A549 (cell line): ENCODE data around the gene SPSB1. TPM values are rescaled to one million over a fixed set of nuclear protein-coding genes. Genes with fewer than 3 reads are reported as not detected.

Experiments
- ATAC-seq, 2 experiments: fragments of 200-7000 bp in 1 of 2; fragments of >200 bp in 1 of 2; cut with Nextera tagmentation in 1 of 2; cut with Tn5 transposase in 1 of 2; 3 replicates each; pipeline versions ENCODE4 v1.8.0 to v1.9.1; 2018 to 2020; ENCODE audit warnings: mild to moderate bottlenecking in 1 of 2, moderate library complexity in 1 of 2
- CTCF ChIA-PET: fragments of 300-600 bp; sonication (Branson Sonifier 250); formaldehyde crosslinking; extraction: SDS; loops from one replicate; lab custom pipeline; 2021; ENCODE audit warnings: antibody characterized with exemption, inconsistent platforms; lab: Yijun Ruan, JAX
- POLR2A ChIA-PET: fragments of 350-600 bp; formaldehyde crosslinking; extraction: SDS; loops from one replicate; lab custom pipeline; 2021; ENCODE audit warnings: antibody characterized with exemption, inconsistent platforms; lab: Yijun Ruan, JAX
- DNase-seq, 2 experiments: peaks; one replicate each; pipeline versions ENCODE4 v3.0.0 to v3.0.0-alpha.2; 2011 to 2016; ENCODE audit warnings: low read depth in 1 of 2, low spot score in 1 of 2
- FAIRE-seq: peaks from 2 replicates; lab custom pipeline; 2011; peaks lifted over from hg19 to GRCh38; lab: Jason Lieb, UNC
- H3K27ac ChIP-seq, 2 experiments: fragments of >200 bp; sonication (Bioruptor Twin); formaldehyde crosslinking; 3 replicates each; pipeline ENCODE4 v1.5.1; 2016 to 2017
- H3K4me1 ChIP-seq: fragments of >200 bp; sonication (Bioruptor Twin); formaldehyde crosslinking; 3 replicates; pipeline ENCODE4 v1.6.1; 2016
- H3K4me2 ChIP-seq: fragments of >200 bp; sonication (Bioruptor Twin); formaldehyde crosslinking; 3 replicates; pipeline ENCODE4 v1.6.1; 2016
- H3K4me3 ChIP-seq: fragments of >200 bp; sonication (Bioruptor Twin); formaldehyde crosslinking; 3 replicates; pipeline ENCODE4 v1.5.1; 2016
- H3K9me3 ChIP-seq: fragments of >200 bp; sonication (Bioruptor Twin); formaldehyde crosslinking; 3 replicates; pipeline ENCODE4 v1.6.1; 2016
- CBX8 ChIP-seq: fragments of 200-600 bp; sonication (generic); IDR thresholded peaks from 2 replicates; pipeline ENCODE4 v1.6.1; 2016
- CEBPB ChIP-seq, 2 experiments: fragments of >200 bp in 1 of 2; sonication (Bioruptor Twin) in 1 of 2; formaldehyde crosslinking in 1 of 2; IDR thresholded peaks; 2 replicates each; pipeline ENCODE4 v1.6.1; 2012 to 2016
- CHD4 ChIP-seq: fragments of 200-600 bp; sonication (generic); IDR thresholded peaks from 2 replicates; pipeline ENCODE4 v1.6.1; 2016; ENCODE audit warnings: antibody characterized with exemption, mild to moderate bottlenecking, borderline replicate concordance
- CTCF ChIP-seq: fragments of >200 bp; sonication (Bioruptor Twin); formaldehyde crosslinking; IDR thresholded peaks from 3 replicates; pipeline ENCODE4 v1.5.1; 2016
- EHF ChIP-seq: fragments of 250-450 bp; sonication (Bioruptor Pico); IDR thresholded peaks from 2 replicates; pipeline ENCODE4 v1.5.0; 2020; ENCODE audit warnings: mild to moderate bottlenecking
- ELK1 ChIP-seq: fragments of 150-350 bp; IDR thresholded peaks from 2 replicates; pipeline ENCODE4 v1.6.1; 2014; ENCODE audit warnings: low read depth, mild to moderate bottlenecking, low read length
- EP300 ChIP-seq, 2 experiments: fragments of >200 bp; sonication (Bioruptor Twin); formaldehyde crosslinking; IDR thresholded peaks; 2 replicates in 1 of 2; 3 replicates in 1 of 2; pipeline ENCODE4 v1.6.1; 2016 to 2017
- GATA3 ChIP-seq: IDR thresholded peaks from 2 replicates; pipeline ENCODE4 v1.6.1; 2012; ENCODE audit warnings: borderline replicate concordance
- HEYL ChIP-seq: fragments of 250-450 bp; sonication (Bioruptor Pico); IDR thresholded peaks from 2 replicates; pipeline ENCODE4 v1.8.0; 2021; ENCODE audit warnings: mild to moderate bottlenecking, moderate library complexity
- KDM5A ChIP-seq: fragments of 200-600 bp; sonication (generic); IDR thresholded peaks from 2 replicates; pipeline ENCODE4 v1.6.1; 2016; ENCODE audit warnings: antibody characterized with exemption, mild to moderate bottlenecking
- MAFK ChIP-seq: fragments of 450-650 bp; IDR thresholded peaks from 2 replicates; pipeline ENCODE4 v1.6.1; 2014; ENCODE audit not compliant: partially characterized antibody
- NPAS2 ChIP-seq: fragments of 250-450 bp; sonication (Bioruptor Pico); IDR thresholded peaks from 2 replicates; pipeline ENCODE4 v1.8.0; 2022; ENCODE audit warnings: mild to moderate bottlenecking, moderate library complexity, borderline replicate concordance
- NR3C1 ChIP-seq: fragments of >200 bp; sonication (Bioruptor Twin); formaldehyde crosslinking; IDR thresholded peaks from 3 replicates; pipeline ENCODE4 v1.6.1; 2017
- POLR2AphosphoS2 ChIP-seq: conservative IDR thresholded peaks from 2 replicates; pipeline ENCODE4 v1.6.1; 2012; ENCODE audit warnings: low read length, improper control_type of control experiment, inconsistent platforms
- SREBF2 ChIP-seq: fragments of 450-650 bp; IDR thresholded peaks from 2 replicates; pipeline ENCODE4 v1.6.1; 2014; ENCODE audit warnings: mild to moderate bottlenecking, moderate library complexity
- TFCP2L1 ChIP-seq: fragments of 250-450 bp; sonication (Bioruptor Pico); IDR thresholded peaks from 2 replicates; pipeline ENCODE4 v1.5.0; 2021; ENCODE audit warnings: mild to moderate bottlenecking
- TP53 ChIP-seq: fragments of 250-450 bp; sonication (Bioruptor Pico); IDR thresholded peaks from 2 replicates; pipeline ENCODE4 v1.5.0; 2021; ENCODE audit warnings: mild to moderate bottlenecking, moderate library complexity
- whole genome bisulfite sequencing: methylation state at CpG from one replicate; pipeline ENCODE4 v1.1.6; 2017; ENCODE audit errors: missing lambda C conversion rate; 5-methylcytosine and 5-hydroxymethylcytosine counted together
- polyA plus RNA-seq, 4 experiments: library from polyadenylated mRNA; depleted of rRNA in 3 of 4; stranded (reverse); fragments of >200 nt; fragmentation: RNase III in 1 of 4; extraction: RNeasy Plus Mini Kit Qiagen cat#74134 plus additional on column Dnase treatment in 1 of 4; gene quantifications; 2 replicates in 3 of 4; 3 replicates in 1 of 4; pipeline ENCODE4 v1.2.3, GENCODE V29; 2011 to 2017
- TF ChIP-seq, protein P1 (sequence below): fragments of >200 bp; sonication (Bioruptor Twin); formaldehyde crosslinking; IDR thresholded peaks from 3 replicates; pipeline ENCODE4 v1.6.1; 2016
- TF ChIP-seq, protein P2 (sequence below): fragments of 250-450 bp; sonication (Bioruptor Pico); IDR thresholded peaks from 2 replicates; pipeline ENCODE4 v1.5.0; 2021; ENCODE audit warnings: mild to moderate bottlenecking, moderate library complexity, borderline replicate concordance
- TF ChIP-seq, protein P3 (sequence below): fragments of 250-450 bp; sonication (Bioruptor Pico); IDR thresholded peaks from 2 replicates; pipeline ENCODE4 v1.5.0; 2020; ENCODE audit warnings: low read depth, mild to moderate bottlenecking, moderate library complexity

Gene SPSB1
- polyA plus RNA-seq, 2 of the 4 experiments (the other 2 are of a cell fraction): 22.3 to 23.7 TPM

- H3K27ac ChIP-seq: peak overlapping the region in 1 of 2 experiments; percentile 50; a peak in 2 of 6 replicates
- POLR2A ChIA-PET: no interaction called here
- FAIRE-seq (no peak), ATAC-seq (no peak), DNase-seq (no peak)
- no peak overlapping the region; the same call in 2 of the 3 replicates for H3K4me2 ChIP-seq
- WGBS: 89% methylated on average over 11 of the region's 12 CpGs
- peaks cover 70% of the 10 kb centered on the region for H3K4me1 ChIP-seq
- TF ChIP-seq POLR2AphosphoS2 (no peak), KDM5A (no peak), HEYL (CRISPR knock-in tag) (no peak), TP53 (no peak), NPAS2 (CRISPR knock-in tag) (no peak), CHD4 (no peak), CEBPB (IDR thresholded peaks at IDR 0.05) (no peak), TFCP2L1 (no peak), EHF (CRISPR knock-in tag) (no peak), MAFK (no peak), CTCF (no peak), SREBF2 (no peak), ELK1 (no peak), GATA3 (no peak)
- TF ChIP-seq, protein P1, sequence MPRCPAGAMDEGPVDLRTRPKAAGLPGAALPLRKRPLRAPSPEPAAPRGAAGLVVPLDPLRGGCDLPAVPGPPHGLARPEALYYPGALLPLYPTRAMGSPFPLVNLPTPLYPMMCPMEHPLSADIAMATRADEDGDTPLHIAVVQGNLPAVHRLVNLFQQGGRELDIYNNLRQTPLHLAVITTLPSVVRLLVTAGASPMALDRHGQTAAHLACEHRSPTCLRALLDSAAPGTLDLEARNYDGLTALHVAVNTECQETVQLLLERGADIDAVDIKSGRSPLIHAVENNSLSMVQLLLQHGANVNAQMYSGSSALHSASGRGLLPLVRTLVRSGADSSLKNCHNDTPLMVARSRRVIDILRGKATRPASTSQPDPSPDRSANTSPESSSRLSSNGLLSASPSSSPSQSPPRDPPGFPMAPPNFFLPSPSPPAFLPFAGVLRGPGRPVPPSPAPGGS: no peak
- TF ChIP-seq, protein P2, sequence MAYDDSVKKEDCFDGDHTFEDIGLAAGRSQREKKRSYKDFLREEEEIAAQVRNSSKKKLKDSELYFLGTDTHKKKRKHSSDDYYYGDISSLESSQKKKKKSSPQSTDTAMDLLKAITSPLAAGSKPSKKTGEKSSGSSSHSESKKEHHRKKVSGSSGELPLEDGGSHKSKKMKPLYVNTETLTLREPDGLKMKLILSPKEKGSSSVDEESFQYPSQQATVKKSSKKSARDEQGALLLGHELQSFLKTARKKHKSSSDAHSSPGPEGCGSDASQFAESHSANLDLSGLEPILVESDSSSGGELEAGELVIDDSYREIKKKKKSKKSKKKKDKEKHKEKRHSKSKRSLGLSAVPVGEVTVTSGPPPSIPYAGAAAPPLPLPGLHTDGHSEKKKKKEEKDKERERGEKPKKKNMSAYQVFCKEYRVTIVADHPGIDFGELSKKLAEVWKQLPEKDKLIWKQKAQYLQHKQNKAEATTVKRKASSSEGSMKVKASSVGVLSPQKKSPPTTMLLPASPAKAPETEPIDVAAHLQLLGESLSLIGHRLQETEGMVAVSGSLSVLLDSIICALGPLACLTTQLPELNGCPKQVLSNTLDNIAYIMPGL (CRISPR knock-in tag): no peak
- H3K9me3 ChIP-seq: no peaks in the 10 kb centered on the region
- CTCF ChIA-PET: interaction anchor here (1.2 to 1.3 kb wide), 2 partner anchors 39 to 62 kb away, joined by 3 to 4 read pairs; no protein-coding TSS in a partner anchor
- no peak overlapping the region for H3K4me3 ChIP-seq
These were observed 36.0 kb downstream of the SPSB1 start for GRCh38 chr1:9328715-9329114.

DNA sequence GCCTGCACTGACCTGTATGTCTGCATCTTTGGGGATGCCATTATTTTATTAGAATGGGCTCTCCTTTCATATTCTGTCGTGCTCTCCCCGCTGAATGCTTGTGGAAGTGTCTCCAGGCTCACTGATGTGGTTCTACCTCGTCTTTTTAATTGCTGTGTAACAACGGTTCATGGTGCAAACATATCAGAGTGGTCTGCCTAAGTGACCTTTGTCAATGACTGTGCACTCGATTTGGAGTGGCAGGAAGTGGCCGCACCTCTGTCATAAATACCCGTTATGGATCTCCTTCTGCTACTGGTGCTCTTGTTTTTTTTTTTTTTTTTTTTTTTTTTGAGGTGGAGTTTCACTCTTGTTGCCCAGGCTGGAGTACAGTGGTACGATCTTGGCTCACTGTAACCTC is 38.3 kb downstream of the SPSB1 start:
- peaks cover 56% of the 10 kb centered on the region for H3K4me1 ChIP-seq
- H3K4me3 ChIP-seq: no peak overlapping the region; the same call in 2 of the 3 replicates
- no peak for DNase-seq
- peak overlapping the region; percentile 39 for H3K4me2 ChIP-seq
- 67% methylated on average over 7 of the region's 8 CpGs for WGBS
- TF ChIP-seq EP300 (IDR thresholded peaks at IDR 0.05): no peak
- TF ChIP-seq CHD4: no peak
- TF ChIP-seq NR3C1: no peak
- no peak for TF ChIP-seq CBX8
- TF ChIP-seq ELK1: no peak
- TF ChIP-seq, protein P3, sequence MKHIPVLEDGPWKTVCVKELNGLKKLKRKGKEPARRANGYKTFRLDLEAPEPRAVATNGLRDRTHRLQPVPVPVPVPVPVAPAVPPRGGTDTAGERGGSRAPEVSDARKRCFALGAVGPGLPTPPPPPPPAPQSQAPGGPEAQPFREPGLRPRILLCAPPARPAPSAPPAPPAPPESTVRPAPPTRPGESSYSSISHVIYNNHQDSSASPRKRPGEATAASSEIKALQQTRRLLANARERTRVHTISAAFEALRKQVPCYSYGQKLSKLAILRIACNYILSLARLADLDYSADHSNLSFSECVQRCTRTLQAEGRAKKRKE: no peak
- TF ChIP-seq MAFK: no peak
- TF ChIP-seq HEYL (CRISPR knock-in tag): no peak
- ChIA-PET POLR2A (no interaction called here), CTCF (no interaction called here)
- H3K9me3 ChIP-seq: no peaks in the 10 kb centered on the region
- H3K27ac ChIP-seq: peak overlapping the region; percentile 54 to 83; a peak in 5 of 6 replicates
- FAIRE-seq: no peak
- ATAC-seq: no peak
